OCI-LY3 (cell line): Measurements from ENCODE around the gene CTBS.

Source experiments
- H2AFZ ChIP-seq: fragments of 200-600, 300-600 bp; shearing (Covaris generic); 2 replicates; pipeline ENCODE4 v1.6.0; 2014; ENCODE audit warnings: antibody characterized with exemption, low read depth, low read length
- H3K27ac ChIP-seq: fragments of 200-600, 300-600 bp; sonication (generic); 2 replicates; pipeline ENCODE4 v1.5.1; 2014; ENCODE audit warnings: mild to moderate bottlenecking, low read length, moderate library complexity, mixed read lengths
- H3K27me3 ChIP-seq: fragments of 200-600, 300-600 bp; sonication (generic); 2 replicates; pipeline ENCODE4 v1.6.1; 2014; ENCODE audit warnings: low read depth, low read length, mixed read lengths
- H3K36me3 ChIP-seq: fragments of 200-600, 300-600 bp; sonication (generic); replicated peaks from 2 replicates; pipeline ENCODE3; 2014; ENCODE audit warnings: low read depth, low read length, mixed read lengths
- H3K4me1 ChIP-seq: fragments of 300-600, 200-600 bp; sonication (generic); 2 replicates; pipeline ENCODE4 v1.6.1; 2014; ENCODE audit warnings: low read length, mixed read lengths
- H3K4me2 ChIP-seq: fragments of 200-600, 300-600 bp; sonication (generic); 2 replicates; pipeline ENCODE4 v1.6.1; 2014; ENCODE audit warnings: low read length, mixed read lengths
- H3K4me3 ChIP-seq: fragments of 300-600, 200-600 bp; sonication (generic); 2 replicates; pipeline ENCODE4 v1.5.1; 2014; ENCODE audit warnings: antibody characterized with exemption, mild to moderate bottlenecking, low read length, moderate library complexity
- H3K79me2 ChIP-seq: fragments of 300-600, 200-600 bp; shearing (Covaris generic); 2 replicates; pipeline ENCODE4 v1.6.1; 2014; ENCODE audit warnings: mild to moderate bottlenecking, low read length, mixed read lengths
- H3K9ac ChIP-seq: fragments of 300-600, 200-600 bp; shearing (Covaris generic); 2 replicates; pipeline ENCODE4 v1.6.0; 2014; ENCODE audit warnings: mild to moderate bottlenecking, low read length, moderate library complexity
- H3K9me3 ChIP-seq: fragments of 200-600, 300-600 bp; shearing (Covaris generic); 2 replicates; pipeline ENCODE4 v1.6.1; 2014; ENCODE audit warnings: low read length, mixed read lengths; ENCODE audit not compliant: insufficient read depth
- H4K20me1 ChIP-seq: fragments of 200-600, 300-600 bp; sonication (generic); 2 replicates; pipeline ENCODE4 v1.6.1; 2016; ENCODE audit warnings: low read length, mixed read lengths; ENCODE audit not compliant: insufficient read depth
- EZH2phosphoT487 ChIP-seq: fragments of 200-600 bp; shearing (Covaris generic); IDR thresholded peaks from 2 replicates; pipeline ENCODE4 v1.6.1; 2018; ENCODE audit warnings: antibody characterized with exemption, mixed run types, low read depth
- TF ChIP-seq, protein P1 (sequence below): fragments of 200-600, 300-600 bp; sonication (generic); IDR thresholded peaks from 2 replicates; pipeline ENCODE4 v1.5.1; 2014; ENCODE audit warnings: antibody characterized with exemption, low read length, low read depth

The CTBS gene

GRCh38 chr1:84525779-84526178 is 48.5 kb downstream of the CTBS start:
- no peak overlapping the region for H2AFZ ChIP-seq
- no peak overlapping the region for H3K9ac ChIP-seq
- H3K4me2 ChIP-seq, result no peak overlapping the region
- no peaks in the 10 kb centered on the region for H3K4me1 ChIP-seq
- no peaks in the 10 kb centered on the region for H3K27me3 ChIP-seq
- peaks cover 3% of the 10 kb centered on the region for H3K36me3 ChIP-seq
- no peaks in the 10 kb centered on the region for H3K79me2 ChIP-seq
- H4K20me1 ChIP-seq, result no peaks in the 10 kb centered on the region
- H3K4me3 ChIP-seq, result no peak overlapping the region
- H3K9me3 ChIP-seq, result no peaks in the 10 kb centered on the region; the same call in 1 of the 2 replicates
- no peak for TF ChIP-seq EZH2phosphoT487
- TF ChIP-seq, protein P1, sequence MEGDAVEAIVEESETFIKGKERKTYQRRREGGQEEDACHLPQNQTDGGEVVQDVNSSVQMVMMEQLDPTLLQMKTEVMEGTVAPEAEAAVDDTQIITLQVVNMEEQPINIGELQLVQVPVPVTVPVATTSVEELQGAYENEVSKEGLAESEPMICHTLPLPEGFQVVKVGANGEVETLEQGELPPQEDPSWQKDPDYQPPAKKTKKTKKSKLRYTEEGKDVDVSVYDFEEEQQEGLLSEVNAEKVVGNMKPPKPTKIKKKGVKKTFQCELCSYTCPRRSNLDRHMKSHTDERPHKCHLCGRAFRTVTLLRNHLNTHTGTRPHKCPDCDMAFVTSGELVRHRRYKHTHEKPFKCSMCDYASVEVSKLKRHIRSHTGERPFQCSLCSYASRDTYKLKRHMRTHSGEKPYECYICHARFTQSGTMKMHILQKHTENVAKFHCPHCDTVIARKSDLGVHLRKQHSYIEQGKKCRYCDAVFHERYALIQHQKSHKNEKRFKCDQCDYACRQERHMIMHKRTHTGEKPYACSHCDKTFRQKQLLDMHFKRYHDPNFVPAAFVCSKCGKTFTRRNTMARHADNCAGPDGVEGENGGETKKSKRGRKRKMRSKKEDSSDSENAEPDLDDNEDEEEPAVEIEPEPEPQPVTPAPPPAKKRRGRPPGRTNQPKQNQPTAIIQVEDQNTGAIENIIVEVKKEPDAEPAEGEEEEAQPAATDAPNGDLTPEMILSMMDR, result no peak
- no peak overlapping the region for H3K27ac ChIP-seq

GRCh38 chr1:84524590-84524989 is 49.6 kb downstream of the CTBS start:
- Histone ChIP-seq H3K9ac (no peak overlapping the region), H3K27ac (no peak overlapping the region), H3K4me1 (no peaks in the 10 kb centered on the region), H4K20me1 (no peaks in the 10 kb centered on the region), H3K79me2 (no peaks in the 10 kb centered on the region), H3K9me3 (no peaks in the 10 kb centered on the region; the same call in 1 of the 2 replicates), H3K4me3 (no peak overlapping the region), H3K4me2 (no peak overlapping the region), H3K27me3 (no peaks in the 10 kb centered on the region), H2AFZ (no peak overlapping the region), H3K36me3 (peaks cover 3% of the 10 kb centered on the region)
- TF ChIP-seq, protein P1, result no peak
- no peak for TF ChIP-seq EZH2phosphoT487

DNA sequence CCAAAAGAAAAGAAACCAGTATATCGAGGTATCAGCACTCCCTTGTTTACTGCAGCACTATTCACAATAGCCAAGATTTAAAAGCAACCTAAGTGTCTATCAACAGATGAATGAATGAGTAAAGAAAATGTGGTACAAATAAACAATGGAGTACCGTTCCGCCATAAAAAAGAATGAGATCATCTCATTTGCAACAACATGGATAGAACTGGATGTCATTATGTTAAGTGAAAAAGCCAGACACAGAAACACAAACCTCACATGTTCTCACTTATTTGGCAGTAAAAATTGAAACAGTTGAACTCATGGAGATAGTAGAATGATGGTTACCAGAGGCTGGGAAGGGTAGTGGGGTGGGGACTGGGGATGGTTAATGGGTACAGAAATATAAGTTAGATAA is 63.6 kb downstream of the CTBS start:
- H4K20me1 ChIP-seq, result no peaks in the 10 kb centered on the region
- H3K9me3 ChIP-seq, result no peaks in the 10 kb centered on the region
- H3K9ac ChIP-seq, result no peak overlapping the region
- no peak overlapping the region for H3K4me2 ChIP-seq
- H3K4me3 ChIP-seq, result no peak overlapping the region
- peaks cover under 1% of the 10 kb centered on the region; the same call in 1 of the 2 replicates for H3K79me2 ChIP-seq
- TF ChIP-seq EZH2phosphoT487, result no peak
- TF ChIP-seq, protein P1, result no peak
- H3K27me3 ChIP-seq, result no peaks in the 10 kb centered on the region
- H2AFZ ChIP-seq, result no peak overlapping the region
- no peak overlapping the region for H3K27ac ChIP-seq
- H3K4me1 ChIP-seq, result peaks cover 6% of the 10 kb centered on the region
- peaks cover 3% of the 10 kb centered on the region for H3K36me3 ChIP-seq

DNA sequence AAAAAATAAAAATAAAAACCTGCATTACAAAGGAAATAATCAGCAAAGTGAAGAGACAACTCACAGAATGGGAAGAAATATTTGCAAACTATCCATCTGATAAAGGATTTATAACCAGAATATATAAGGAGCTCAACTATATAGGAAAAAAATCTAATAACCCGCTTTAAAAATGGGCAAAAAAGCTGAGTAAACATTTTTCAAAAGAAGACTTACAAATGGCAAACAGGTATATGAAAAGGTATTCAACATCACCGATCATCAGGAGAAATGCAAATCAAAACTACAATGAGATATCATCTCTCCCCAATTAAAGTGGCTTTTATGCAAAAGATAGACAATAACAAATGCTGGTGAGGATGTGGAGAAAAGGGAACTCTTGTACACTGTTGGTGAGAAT is 64.1 kb downstream of the CTBS start:
- no peak overlapping the region for H3K27ac ChIP-seq
- no peak for TF ChIP-seq EZH2phosphoT487
- H4K20me1 ChIP-seq, result no peaks in the 10 kb centered on the region
- H3K4me2 ChIP-seq, result no peak overlapping the region
- H3K9ac ChIP-seq, result no peak overlapping the region
- peaks cover 6% of the 10 kb centered on the region for H3K79me2 ChIP-seq
- H2AFZ ChIP-seq, result no peak overlapping the region
- H3K36me3 ChIP-seq, result peaks cover 3% of the 10 kb centered on the region
- H3K9me3 ChIP-seq, result no peaks in the 10 kb centered on the region
- no peak overlapping the region for H3K4me3 ChIP-seq
- peaks cover 6% of the 10 kb centered on the region for H3K4me1 ChIP-seq
- no peaks in the 10 kb centered on the region for H3K27me3 ChIP-seq

DNA sequence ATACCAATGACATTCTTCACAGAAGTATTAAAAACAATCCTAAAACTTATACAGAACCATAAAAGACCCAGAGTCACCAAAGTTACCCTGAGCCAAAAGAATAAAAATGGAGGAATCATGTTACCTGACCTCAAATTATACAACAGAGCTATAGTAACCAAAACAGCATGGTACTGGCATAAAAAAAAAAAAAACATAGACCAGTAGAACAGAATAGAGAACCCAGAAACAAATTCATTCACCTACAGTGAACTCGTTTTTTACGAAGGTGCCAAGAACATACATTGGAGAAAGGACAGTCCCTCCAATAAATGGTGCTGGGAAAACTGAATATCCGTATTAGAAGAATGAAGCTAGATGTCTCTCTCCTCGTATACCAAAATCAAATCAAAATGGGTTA is 65.2 kb downstream of the CTBS start:
- TF ChIP-seq, protein P1, result no peak
- no peak for TF ChIP-seq EZH2phosphoT487
- Histone ChIP-seq H3K9me3 (no peaks in the 10 kb centered on the region), H3K4me3 (no peak overlapping the region), H3K27ac (no peak overlapping the region), H3K36me3 (peaks cover 3% of the 10 kb centered on the region), H4K20me1 (peaks cover 9% of the 10 kb centered on the region), H3K27me3 (no peaks in the 10 kb centered on the region), H3K79me2 (peaks cover 17% of the 10 kb centered on the region), H3K4me2 (no peak overlapping the region), H3K4me1 (peaks cover 14% of the 10 kb centered on the region), H3K9ac (no peak overlapping the region), H2AFZ (no peak overlapping the region)
